ENCODE results near the gene KANSL1. TPM values are rescaled to one million over a fixed set of nuclear protein-coding genes. Genes with fewer than 3 reads are reported as not detected.

Gene KANSL1
- total RNA-seq, 2 donors from 2014 or later, result 137 to 144 TPM

DNA sequence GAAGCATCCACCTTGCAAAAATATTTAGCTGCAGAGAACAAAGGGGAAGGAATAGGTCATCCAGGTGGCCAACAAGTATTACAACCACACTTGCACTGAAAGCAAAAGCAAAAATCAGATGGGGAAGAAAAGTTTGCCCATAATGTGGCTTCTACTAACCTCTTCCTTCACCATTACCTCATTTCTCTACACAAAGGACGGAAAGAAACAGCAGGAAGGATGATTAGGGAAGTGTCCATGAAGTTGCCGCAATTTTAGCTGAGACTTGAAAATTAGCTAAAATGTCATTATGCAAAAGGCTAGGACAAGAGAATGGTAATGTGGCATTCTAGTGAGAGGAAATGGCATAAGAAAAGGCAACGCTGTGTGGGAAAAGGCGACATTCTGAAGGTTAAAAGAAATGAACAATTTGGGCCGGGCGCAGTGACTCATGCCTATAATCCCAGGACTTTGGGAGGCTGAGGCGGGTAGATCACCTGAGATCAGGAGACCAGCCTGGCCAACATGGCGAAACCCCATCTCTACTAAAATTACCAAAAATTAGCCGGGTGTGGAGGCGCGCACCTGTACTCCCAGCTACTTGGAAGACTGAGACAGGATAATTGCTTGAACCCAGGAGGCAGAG, 13.7 kb downstream of the KANSL1 start:
- Histone ChIP-seq H3K27me3 (ENCODE audit: control insufficient read depth, insufficient read depth, low read length, poor library complexity, severe bottlenecking) (no peaks in the 10 kb centered on the region), H3K9ac (ENCODE audit: extremely low read depth, low read length, poor library complexity, severe bottlenecking) (no peak overlapping the region), H3K4me3 (ENCODE audit: low read length) (no peak overlapping the region), H3K27ac (ENCODE audit: low read depth, low read length) (no peak overlapping the region), H3K36me3 (ENCODE audit: control insufficient read depth, insufficient read depth, low read length) (peaks cover 11% of the 10 kb centered on the region), H3K4me1 (ENCODE audit: control insufficient read depth, insufficient read depth, low read length) (peaks cover 2% of the 10 kb centered on the region), H3K9me3 (ENCODE audit: control insufficient read depth, low read length) (no peaks in the 10 kb centered on the region)
- H3K4me3 Mint-ChIP-seq, result no peak overlapping the region
- TF ChIP-seq, protein P1, sequence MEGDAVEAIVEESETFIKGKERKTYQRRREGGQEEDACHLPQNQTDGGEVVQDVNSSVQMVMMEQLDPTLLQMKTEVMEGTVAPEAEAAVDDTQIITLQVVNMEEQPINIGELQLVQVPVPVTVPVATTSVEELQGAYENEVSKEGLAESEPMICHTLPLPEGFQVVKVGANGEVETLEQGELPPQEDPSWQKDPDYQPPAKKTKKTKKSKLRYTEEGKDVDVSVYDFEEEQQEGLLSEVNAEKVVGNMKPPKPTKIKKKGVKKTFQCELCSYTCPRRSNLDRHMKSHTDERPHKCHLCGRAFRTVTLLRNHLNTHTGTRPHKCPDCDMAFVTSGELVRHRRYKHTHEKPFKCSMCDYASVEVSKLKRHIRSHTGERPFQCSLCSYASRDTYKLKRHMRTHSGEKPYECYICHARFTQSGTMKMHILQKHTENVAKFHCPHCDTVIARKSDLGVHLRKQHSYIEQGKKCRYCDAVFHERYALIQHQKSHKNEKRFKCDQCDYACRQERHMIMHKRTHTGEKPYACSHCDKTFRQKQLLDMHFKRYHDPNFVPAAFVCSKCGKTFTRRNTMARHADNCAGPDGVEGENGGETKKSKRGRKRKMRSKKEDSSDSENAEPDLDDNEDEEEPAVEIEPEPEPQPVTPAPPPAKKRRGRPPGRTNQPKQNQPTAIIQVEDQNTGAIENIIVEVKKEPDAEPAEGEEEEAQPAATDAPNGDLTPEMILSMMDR (conservative IDR thresholded peaks at IDR 0.05), result no peak
- peaks cover 53% of the 10 kb centered on the region for H3K4me1 Mint-ChIP-seq
- H3K36me3 Mint-ChIP-seq (ENCODE audit: low read depth), result peaks cover 2% of the 10 kb centered on the region
- no peaks in the 10 kb centered on the region for H3K9me3 Mint-ChIP-seq
- no peaks in the 10 kb centered on the region for H3K27me3 Mint-ChIP-seq (ENCODE audit: insufficient read depth)
- 91 to 92% methylated on average over 7 to 11 of the region's 11 CpGs for WGBS, 2 experiments (ENCODE audit: insufficient coverage in 1 of 2, insufficient read length in 1 of 2)
- H3K27ac Mint-ChIP-seq, result peak overlapping the region; percentile 31
- no peak for DNase-seq

- H3K27ac Mint-ChIP-seq, result peak overlapping the region; percentile 31
- Histone ChIP-seq H3K4me1 (ENCODE audit: control insufficient read depth, insufficient read depth, low read length) (peaks cover 2% of the 10 kb centered on the region), H3K36me3 (ENCODE audit: control insufficient read depth, insufficient read depth, low read length) (peaks cover 11% of the 10 kb centered on the region), H3K9me3 (ENCODE audit: control insufficient read depth, low read length) (no peaks in the 10 kb centered on the region), H3K27me3 (ENCODE audit: control insufficient read depth, insufficient read depth, low read length, poor library complexity, severe bottlenecking) (no peaks in the 10 kb centered on the region), H3K9ac (ENCODE audit: extremely low read depth, low read length, poor library complexity, severe bottlenecking) (no peak overlapping the region), H3K27ac (ENCODE audit: low read depth, low read length) (no peak overlapping the region), H3K4me3 (ENCODE audit: low read length) (no peak overlapping the region)
- peaks cover 48% of the 10 kb centered on the region for H3K4me1 Mint-ChIP-seq
- H3K9me3 Mint-ChIP-seq, result no peaks in the 10 kb centered on the region
- H3K36me3 Mint-ChIP-seq (ENCODE audit: low read depth), result peaks cover 2% of the 10 kb centered on the region
- no peak overlapping the region for H3K4me3 Mint-ChIP-seq
- no peaks in the 10 kb centered on the region for H3K27me3 Mint-ChIP-seq (ENCODE audit: insufficient read depth)
- DNase-seq, result no peak
- TF ChIP-seq, protein P1 (conservative IDR thresholded peaks at IDR 0.05), result no peak
- WGBS, 2 experiments (ENCODE audit: insufficient coverage in 1 of 2, insufficient read length in 1 of 2), result 94 to 100% methylated on average over 2 to 4 of the region's 4 CpGs
These were observed 14.5 kb downstream of the KANSL1 start for GRCh38 chr17:46178550-46179214.

DNA sequence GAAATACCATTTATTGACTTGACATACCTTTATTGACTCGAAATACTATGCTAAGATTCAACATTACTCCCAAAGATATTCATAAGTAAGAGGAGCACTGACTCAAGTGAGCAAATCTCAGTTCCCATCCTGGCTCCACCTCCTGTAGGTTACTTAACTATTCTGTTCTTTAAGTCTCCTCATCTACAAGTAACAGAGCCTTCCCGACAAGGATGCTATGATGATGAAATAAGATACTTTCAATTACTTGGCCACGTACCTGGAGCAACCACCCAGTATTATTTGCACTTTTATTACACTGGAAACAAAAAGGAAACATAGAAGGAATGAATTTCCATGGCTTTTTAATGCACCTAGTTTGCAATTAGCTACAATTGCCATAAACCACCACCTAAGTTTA, 16.3 kb downstream of the KANSL1 start:
- H3K36me3 Mint-ChIP-seq (ENCODE audit: low read depth), result peaks cover 3% of the 10 kb centered on the region
- Histone ChIP-seq H3K9me3 (ENCODE audit: control insufficient read depth, low read length) (no peaks in the 10 kb centered on the region), H3K9ac (ENCODE audit: extremely low read depth, low read length, poor library complexity, severe bottlenecking) (no peak overlapping the region), H3K27ac (ENCODE audit: low read depth, low read length) (no peak overlapping the region), H3K36me3 (ENCODE audit: control insufficient read depth, insufficient read depth, low read length) (peaks cover 17% of the 10 kb centered on the region), H3K27me3 (ENCODE audit: control insufficient read depth, insufficient read depth, low read length, poor library complexity, severe bottlenecking) (no peaks in the 10 kb centered on the region), H3K4me3 (ENCODE audit: low read length) (no peak overlapping the region), H3K4me1 (ENCODE audit: control insufficient read depth, insufficient read depth, low read length) (peaks cover 2% of the 10 kb centered on the region)
- WGBS, 2 experiments (ENCODE audit: insufficient coverage in 1 of 2, insufficient read length in 1 of 2), result 92 to 100% methylated on average over 1 to 3 of the region's 3 CpGs
- peak overlapping the region; percentile 11 for H3K27ac Mint-ChIP-seq
- no peak for DNase-seq
- TF ChIP-seq, protein P1 (conservative IDR thresholded peaks at IDR 0.05), result no peak
- H3K27me3 Mint-ChIP-seq (ENCODE audit: insufficient read depth), result no peaks in the 10 kb centered on the region
- H3K4me3 Mint-ChIP-seq, result no peak overlapping the region
- no peaks in the 10 kb centered on the region for H3K9me3 Mint-ChIP-seq
- peaks cover 47% of the 10 kb centered on the region for H3K4me1 Mint-ChIP-seq
